ENCODE measurements around the gene ETV3.

GRCh38 chr1:157152510-157152909 is 14.3 kb upstream of the ETV3 start:
- TF ChIP-seq, protein P1, sequence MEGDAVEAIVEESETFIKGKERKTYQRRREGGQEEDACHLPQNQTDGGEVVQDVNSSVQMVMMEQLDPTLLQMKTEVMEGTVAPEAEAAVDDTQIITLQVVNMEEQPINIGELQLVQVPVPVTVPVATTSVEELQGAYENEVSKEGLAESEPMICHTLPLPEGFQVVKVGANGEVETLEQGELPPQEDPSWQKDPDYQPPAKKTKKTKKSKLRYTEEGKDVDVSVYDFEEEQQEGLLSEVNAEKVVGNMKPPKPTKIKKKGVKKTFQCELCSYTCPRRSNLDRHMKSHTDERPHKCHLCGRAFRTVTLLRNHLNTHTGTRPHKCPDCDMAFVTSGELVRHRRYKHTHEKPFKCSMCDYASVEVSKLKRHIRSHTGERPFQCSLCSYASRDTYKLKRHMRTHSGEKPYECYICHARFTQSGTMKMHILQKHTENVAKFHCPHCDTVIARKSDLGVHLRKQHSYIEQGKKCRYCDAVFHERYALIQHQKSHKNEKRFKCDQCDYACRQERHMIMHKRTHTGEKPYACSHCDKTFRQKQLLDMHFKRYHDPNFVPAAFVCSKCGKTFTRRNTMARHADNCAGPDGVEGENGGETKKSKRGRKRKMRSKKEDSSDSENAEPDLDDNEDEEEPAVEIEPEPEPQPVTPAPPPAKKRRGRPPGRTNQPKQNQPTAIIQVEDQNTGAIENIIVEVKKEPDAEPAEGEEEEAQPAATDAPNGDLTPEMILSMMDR (IDR thresholded peaks at IDR 0.05): no peak
- TF ChIP-seq POLR2A (IDR thresholded peaks at IDR 0.05): no peak
- no peak for TF ChIP-seq EP300 (IDR thresholded peaks at IDR 0.05)
- no peak for TF ChIP-seq POLR2AphosphoS5 (IDR thresholded peaks at IDR 0.05)

Measured in upper lobe of left lung (tissue), 4 donors.